Endothelial cell of umbilical vein (primary cell): ENCODE measurements around the gene MRE11. TPM values are rescaled to one million over a fixed set of nuclear protein-coding genes. Genes with fewer than 3 reads are reported as not detected.

Experiments
- microRNA counts: library from miRNA; unstranded; fragments of <30 nt; microRNA quantifications from one replicate; lab custom pipeline; 2016
- microRNA-seq: library from miRNA; unstranded; fragments of <30 nt; microRNA quantifications from one replicate; pipeline ENCODE4 v1.2.0, GENCODE V29; 2021; ENCODE audit warnings: borderline number of aligned reads, borderline replicate concordance
- polyA plus RNA-seq, 4 experiments: library from polyadenylated mRNA; depleted of rRNA in 3 of 4; stranded (reverse) in 3 of 4; unstranded in 1 of 4; fragments of >200 nt; gene quantifications; 2 replicates each; pipeline versions ENCODE4 v1.2.1 to v1.2.3, GENCODE V29; 2011 to 2012; ENCODE audit warnings: missing spikeins in 1 of 4
- small RNA-seq: library from RNA; depleted of rRNA; stranded (forward); fragments of <200 nt; gene quantifications from one replicate; pipeline ENCODE3, GENCODE V24; 2012; ENCODE audit warnings: low replicate concordance, low read depth; ENCODE audit not compliant: insufficient read depth, insufficient read length
- total RNA-seq: library from RNA; stranded (reverse); gene quantifications from 2 replicates; pipeline ENCODE4 v1.2.3, GENCODE V29; 2021

Gene MRE11
- total and polyA plus RNA-seq, 2 donors (not counting 3 experiments of a cell fraction or from before 2014, with no cell fraction given), result 4.5 to 22.0 TPM

MicroRNA genes within 50 kb of the gene (microRNA counts, 767-probe panel; counts per million panel counts)
- 723 counts per million, percentile 96 among the panel's probes with 10 or more counts for microRNA hsa-miR-548l (lab: Ali Mortazavi, UCI)

Small RNA genes lying within 50 kb of the gene (microRNA-seq; reads per million reads assigned to microRNA genes)
- gene MIR548L, result 11.1 reads per million, percentile 27 among the genes with 10 or more reads in this experiment

Small RNA genes lying within 50 kb of the gene (small RNA-seq; reads per million reads assigned to genes)
- gene MIR548L, result not detected

Other genes starting within 250 kb of the MRE11 start
- gene IZUMO1R, start 189.3 kb downstream of the MRE11 start, total RNA-seq, result not detected in 2 replicates
- gene IZUMO1R, start 189.3 kb downstream of the MRE11 start, polyA plus RNA-seq, result not detected in 2 replicates
- not detected in 2 replicates for gene GPR83, start 92.4 kb downstream of the MRE11 start, total RNA-seq
- gene GPR83, start 92.4 kb downstream of the MRE11 start, polyA plus RNA-seq, result 0.05 and 0.07 TPM in 2 replicates
- gene ANKRD49, start 140 bp upstream of the MRE11 start, total RNA-seq, result 7.6 and 8.0 TPM in 2 replicates
- 6.0 and 7.4 TPM in 2 replicates for gene ANKRD49, start 140 bp upstream of the MRE11 start, polyA plus RNA-seq
- gene C11orf97, start 18.6 kb upstream of the MRE11 start, total RNA-seq, result not detected in 2 replicates
- not detected in 2 replicates for gene C11orf97, start 18.6 kb upstream of the MRE11 start, polyA plus RNA-seq
- 4.4 and 5.3 TPM in 2 replicates for gene FUT4, start 50.1 kb upstream of the MRE11 start, total RNA-seq
- 2.4 and 2.5 TPM in 2 replicates for gene FUT4, start 50.1 kb upstream of the MRE11 start, polyA plus RNA-seq
- 0.25 and 0.64 TPM in 2 replicates for gene PIWIL4, start 73.5 kb upstream of the MRE11 start, total RNA-seq
- 0.55 and 0.76 TPM in 2 replicates for gene PIWIL4, start 73.5 kb upstream of the MRE11 start, polyA plus RNA-seq